Fibroblast of lung (primary cell): ENCODE measurements around the gene TMEM115.

Experiments used
- CTCF ChIP-seq, 2 donors: IDR thresholded peaks in 1 of 2; conservative IDR thresholded peaks in 1 of 2; 1 replicate in 1 of 2; 2 replicates in 1 of 2; pipeline ENCODE4 v1.5.1; 2011 to 2012; ENCODE audit warnings: low read length in 2 of 2, control low read depth in 1 of 2, inconsistent platforms in 1 of 2, low read depth in 1 of 2, mild to moderate bottlenecking in 1 of 2
- EZH2 ChIP-seq: IDR thresholded peaks from 2 replicates; pipeline ENCODE4 v1.5.1; 2012; ENCODE audit warnings: low read length, control low read depth, mild to moderate bottlenecking; ENCODE audit errors: missing control alignments

GRCh38 chr3:50337175-50337861, 22.0 kb downstream of the TMEM115 start:
- TF ChIP-seq CTCF (conservative IDR thresholded peaks at IDR 0.05 in 1 of 2, IDR thresholded peaks at IDR 0.05 in 1 of 2; ENCODE audit: low read depth in 1 of 2, low read length in 2 of 2) (no peak), EZH2 (no peak)
